Superior temporal gyrus (tissue), 1 donor: ENCODE measurements around the gene IFITM10.

Experiments
- DNase-seq: peaks from one replicate; pipeline ENCODE4 v3.0.0-alpha.2; 2016; ENCODE audit errors: extremely low spot score

Gene IFITM10

DNA sequence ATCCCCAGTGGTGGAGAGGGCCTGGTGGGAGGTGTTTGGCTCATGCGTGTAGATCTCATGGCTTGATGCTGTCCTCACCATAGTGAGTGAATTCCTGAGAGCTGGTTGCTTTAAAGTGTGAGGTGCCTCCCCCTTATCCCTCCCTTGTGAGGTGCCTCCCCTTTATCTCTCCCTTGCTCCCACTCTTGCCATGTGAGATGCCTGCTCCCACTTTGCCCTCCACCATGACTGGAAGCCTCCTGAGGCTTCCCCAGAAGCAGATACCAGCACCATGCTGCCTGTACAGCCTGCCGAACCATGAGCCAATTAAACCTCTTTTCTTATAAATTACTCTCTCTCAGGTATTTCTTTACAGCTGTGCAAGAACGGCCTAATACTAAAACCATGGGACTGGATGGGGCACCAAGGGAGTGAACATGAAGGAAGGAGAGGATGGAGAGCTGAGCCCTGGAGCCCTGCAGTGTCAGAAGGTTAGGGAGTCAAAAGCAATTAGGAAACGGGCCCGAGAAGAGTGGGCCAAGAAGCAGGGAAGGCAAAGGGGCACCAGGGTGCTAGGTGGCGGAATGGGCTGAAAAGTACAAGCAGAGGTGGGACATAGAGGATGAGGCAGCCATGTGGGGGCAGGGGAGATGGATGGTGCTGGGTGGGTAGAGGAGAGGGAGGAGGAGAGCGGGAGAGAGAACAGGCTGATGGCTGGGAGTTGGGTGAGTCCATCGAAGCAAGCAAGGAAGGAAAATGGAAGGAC lies 9.4 kb downstream of the IFITM10 start:
- no peak for DNase-seq

DNA sequence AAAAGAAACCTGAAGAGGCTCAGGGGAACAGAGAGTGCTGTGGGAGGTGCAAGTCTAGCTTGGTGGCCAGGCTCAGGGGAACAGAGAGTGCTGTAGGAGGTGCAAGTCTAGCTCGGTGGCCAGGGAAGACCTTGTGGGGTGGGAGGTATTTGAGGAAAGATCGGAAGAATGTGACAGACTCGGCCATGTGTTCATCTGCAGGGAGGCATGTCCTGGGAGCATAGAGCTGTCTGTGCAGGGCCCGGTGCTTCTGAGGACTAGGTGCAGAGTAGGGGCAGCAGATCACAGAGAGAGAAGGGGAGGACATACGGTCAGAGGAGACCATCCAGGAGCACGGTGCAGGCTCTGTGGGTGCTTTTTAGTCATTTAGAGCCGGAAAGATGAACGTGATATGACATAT lies 10.8 kb downstream of the IFITM10 start:
- DNase-seq, result no peak

DNA sequence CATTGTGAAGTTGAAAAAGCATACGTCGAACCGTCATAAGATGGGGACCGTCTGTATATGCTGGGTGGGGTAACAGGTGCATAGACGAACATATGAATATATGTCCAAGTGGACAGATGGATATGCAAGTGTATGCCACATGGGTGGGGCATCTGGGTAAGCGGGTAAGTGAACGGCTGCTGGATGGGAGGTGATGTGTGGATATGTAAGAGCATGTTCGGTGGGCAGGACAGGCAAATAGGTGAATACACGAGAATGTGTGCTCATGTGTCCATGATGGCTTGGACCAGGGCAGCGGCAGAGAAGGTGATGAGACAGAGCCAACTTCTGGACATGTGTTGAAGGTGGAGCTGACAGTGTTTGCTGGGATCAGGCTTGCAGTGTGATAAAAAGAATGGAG lies 12.0 kb downstream of the IFITM10 start:
- no peak for DNase-seq

DNA sequence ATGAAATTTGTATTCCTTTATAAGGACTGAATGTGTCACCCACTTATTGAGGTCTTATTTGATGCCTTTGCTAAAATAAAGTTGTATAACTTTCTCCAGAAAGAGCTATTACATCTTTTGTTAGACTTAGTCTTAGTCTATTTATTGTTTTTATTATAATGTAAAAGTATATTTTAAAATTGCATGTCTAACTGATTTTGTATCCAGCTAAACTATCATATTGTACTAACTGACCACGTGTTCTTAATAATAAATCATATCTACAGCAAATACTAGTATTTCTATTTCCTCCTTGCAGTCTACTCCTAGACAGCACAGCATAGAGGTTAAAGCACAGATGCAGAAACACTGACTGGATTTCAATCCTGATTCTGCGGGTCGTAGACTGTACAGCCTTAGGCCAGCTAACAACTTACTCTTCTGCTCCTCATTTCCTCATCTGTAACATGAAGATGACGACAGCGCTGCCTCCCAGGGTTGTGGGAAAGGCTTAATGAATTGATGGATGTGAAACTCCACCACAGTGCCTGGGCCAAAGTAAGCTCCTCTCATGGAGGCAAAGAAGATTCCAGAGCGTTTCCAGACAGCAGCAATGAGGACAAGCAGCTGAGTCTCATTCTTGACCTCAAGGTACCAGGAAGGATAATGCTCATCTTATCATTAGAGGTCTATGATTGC lies 13.2 kb downstream of the IFITM10 start:
- DNase-seq, result no peak

DNA sequence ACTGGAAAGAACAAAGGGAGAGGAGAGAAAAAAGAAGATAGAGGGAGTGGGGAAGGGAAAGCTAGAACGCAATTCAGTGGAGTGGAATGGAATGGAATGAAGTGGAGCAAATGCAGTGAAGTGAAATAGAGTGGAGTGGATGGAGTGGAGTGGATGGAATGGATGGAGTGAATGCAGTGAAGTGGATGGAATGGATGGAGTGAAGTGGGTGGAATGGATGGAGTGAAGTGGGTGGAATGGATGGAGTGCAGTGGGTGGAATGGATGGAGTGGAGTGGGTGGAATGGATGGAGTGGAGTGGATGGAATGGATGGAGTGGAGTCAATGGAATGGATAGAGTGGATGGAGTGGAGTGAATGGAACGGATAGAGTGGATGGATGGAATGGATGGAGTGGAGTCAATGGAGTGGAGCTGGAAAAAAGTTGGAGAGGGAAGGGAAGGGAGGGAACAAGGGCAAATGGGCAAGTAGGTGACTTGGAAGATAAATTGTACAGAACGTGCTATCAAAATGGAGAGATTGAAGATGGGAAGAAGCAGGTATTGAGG lies 13.9 kb downstream of the IFITM10 start:
- DNase-seq, result no peak

DNA sequence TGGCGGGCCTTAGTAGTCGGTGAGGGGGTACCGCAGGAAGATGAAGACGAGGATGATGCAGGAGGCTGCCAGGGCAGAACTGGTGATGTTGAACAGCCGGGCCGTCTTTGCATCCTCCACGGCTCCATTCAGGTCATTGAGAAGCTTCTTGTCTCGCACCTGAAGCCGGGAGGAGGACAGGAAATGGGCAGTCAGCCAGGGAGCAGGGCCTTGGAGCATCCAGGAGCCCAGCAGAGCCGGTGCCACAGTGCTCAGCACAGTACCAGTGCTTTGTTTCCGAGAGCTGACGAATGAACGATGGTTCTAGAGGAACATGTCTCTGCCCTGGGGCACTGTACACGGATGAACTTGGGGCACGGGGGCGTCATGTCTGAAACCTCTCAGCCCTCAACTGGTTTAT lies 15.1 kb downstream of the IFITM10 start:
- no peak for DNase-seq

DNA sequence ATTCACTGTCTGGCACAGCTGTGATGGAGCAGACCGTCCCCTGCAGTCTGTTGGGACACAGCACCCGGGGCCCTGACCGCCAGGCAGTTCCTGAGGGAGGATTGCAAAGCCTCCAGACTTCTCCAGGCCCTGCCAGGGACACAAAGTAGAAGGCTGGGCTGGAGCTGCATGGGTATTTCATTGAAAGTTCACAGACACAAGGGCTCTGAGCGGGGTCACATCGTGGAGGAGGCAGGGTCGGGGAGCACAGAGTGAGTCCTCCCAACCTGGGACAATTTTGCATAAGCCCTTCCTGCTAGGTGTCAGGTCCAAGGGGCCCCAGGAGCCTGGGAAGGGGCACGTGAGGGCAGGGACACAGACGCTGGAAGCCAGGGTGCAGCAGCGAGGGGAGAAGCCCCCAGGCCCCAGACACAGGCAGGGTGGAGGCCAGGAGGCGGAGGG lies 15.7 kb downstream of the IFITM10 start:
- no peak for DNase-seq

DNA sequence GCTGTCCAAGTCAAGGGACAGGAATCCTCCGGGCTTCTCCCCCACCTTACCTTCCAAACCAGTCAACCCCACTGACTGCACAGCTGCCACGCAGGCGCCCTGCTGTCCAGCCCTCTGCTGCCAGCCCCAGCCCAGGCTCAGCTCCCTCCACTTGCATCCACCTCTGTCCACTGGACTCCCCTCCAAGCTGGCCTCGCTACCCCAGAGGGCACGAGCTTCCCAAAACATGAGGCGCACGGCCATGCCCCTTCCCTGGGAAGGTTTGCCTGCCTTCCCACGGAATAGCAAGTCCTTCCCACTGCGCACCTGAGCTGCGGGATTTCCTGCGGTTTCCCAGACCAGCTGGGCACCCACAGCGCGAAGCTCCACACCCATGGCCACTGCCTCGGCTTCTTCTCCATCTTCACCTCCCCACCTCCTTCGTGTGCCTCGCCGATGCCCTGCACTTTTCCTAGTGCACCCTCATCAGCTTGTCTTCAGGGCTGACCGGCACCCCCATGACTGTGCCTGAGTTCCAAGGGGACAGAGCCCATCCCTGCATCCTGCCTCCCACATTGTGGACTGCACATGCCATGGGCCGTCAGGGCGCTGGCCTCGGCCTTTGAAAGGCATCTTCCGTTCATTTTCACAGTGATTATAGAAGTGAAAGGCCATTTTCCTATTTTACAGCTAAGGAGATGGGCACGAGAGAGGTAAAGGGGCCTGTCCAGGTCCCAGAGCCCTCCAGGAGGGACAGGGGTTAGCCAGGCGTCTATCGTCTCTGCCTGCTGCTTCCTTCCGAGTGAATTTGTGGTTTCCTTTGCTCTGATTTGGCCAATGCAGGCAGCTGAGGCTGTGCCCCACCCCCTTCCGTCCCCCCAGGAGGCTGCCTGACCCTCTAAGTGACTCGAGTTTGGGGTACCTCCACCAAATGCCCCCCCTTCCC lies 16.4 kb downstream of the IFITM10 start:
- no peak for DNase-seq

DNA sequence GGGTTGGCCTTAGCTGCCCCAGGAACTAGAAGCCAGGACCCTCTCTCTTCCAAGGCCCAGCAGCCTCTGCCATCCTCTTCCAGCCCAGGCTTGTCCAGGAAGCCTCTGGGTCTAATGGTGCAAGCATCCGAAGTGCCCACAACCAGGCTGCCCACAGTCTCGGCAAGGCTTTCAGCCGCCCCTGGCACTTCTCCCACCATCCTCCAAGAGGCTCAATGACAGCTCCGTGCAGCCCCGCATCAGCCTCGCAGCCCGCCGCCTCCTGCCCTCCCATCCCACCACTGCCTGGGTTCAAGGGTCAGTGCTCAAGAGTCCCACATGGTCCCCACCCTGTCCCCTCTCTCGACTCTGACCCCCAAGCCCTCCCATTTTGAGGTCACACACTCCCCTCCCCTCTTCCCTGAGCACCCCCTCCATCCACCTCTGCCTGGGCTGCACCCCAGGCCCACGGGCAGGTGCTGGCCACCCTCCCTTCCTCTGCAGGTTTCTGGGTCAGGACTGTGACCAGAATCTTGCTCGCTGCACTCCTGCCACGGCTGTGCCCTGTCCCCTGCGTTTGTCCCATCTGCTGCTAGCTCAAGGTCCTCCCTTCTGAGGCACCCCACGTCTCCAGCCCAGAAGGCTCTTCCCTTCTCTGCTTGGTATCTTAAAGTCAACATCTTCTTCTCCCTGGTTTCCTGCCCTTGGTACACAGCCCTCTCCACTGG lies 17.2 kb downstream of the IFITM10 start:
- DNase-seq, result no peak

DNA sequence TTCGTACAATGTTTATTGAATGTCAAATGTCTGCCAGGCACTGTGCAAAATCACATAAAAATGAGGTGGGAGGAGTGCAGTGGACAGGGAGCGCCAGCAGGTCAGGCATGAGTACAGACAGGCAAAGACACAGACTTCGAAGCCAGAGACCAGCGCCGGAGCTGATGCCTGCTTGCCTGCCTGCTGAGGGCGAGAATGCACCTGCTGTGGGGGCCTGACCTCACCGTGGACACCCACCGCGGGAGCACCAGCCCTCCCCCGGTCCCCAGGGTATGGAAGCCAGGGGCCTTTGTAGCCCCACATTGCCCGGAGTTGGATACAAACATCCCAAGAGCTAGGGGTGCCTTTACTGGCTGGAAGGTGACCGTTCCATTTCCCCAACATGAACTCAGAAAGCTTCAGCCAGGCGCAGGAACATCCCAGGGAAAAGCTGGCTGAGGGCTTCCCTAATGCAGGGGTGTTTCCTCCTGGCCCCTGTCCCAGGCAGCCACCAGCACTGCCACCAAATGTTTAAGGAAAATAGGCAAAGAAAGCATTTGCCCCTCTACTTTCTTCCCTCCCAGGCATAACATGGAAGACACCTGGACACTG lies 17.9 kb downstream of the IFITM10 start:
- DNase-seq, result no peak

DNA sequence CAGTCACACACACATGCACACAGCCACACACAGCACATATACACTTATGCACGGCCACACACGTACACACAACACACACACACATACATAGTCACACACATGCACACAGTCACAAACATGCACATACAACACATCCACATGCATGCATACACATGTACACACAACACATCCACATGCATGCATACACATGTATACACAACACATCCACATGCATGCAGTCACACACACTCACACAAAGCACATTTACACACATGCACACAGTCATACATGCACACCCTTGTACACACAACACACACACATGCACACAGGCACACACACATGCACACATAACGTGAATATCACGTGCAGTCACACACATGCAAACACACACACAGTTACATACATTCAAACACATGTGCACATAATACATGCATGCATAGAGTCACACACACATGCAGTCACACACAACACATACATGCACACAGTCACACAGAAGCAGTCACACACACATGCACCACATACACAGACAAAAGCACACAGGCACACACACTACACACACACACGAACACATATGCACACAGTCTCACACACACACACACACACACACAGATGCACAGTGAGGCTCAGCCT lies 18.8 kb downstream of the IFITM10 start:
- no peak for DNase-seq

DNA sequence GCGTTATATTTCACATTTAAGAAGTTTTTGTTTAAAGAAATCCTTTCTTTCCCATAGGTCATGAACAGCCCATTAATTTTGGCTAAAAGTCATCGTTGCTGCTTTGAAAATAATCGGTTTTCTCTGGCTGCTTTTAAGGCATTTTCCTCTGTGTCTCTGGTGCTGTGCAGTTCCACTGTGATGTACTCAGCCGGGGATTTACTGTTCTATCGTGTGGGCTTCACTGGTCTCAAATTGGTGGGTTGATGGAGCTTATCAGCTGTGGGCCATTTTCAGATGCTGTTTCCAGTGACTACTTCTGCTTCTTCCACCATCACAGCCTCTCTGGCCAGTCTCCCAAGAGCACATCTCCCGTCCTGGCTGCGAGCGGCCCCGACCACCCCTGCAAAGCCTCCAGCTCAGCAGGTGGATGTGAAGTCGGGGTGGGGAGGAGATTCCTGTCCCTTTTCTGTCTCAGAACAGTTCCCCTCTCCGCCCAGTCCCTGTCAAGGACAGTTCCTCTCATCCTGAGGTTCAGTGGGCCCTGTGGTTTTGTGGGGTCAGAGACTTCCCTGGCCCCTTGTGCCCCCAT lies 20.3 kb downstream of the IFITM10 start:
- DNase-seq, result no peak

DNA sequence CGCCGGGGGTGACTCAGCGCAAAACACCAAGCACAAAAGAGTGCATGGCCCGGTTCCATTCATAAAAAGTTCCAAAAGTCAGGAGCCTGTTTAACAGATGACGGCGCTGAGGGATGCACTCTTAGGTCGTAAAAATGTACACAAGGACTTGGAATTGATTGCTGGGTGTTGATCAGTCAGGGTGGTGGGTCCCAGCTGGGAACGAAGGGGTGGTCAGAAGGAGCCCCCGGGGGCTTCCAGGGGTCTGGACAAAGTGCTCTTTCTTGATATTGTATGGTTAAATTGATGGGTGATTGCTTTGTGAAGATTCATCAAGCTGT lies 20.7 kb downstream of the IFITM10 start:
- no peak for DNase-seq

DNA sequence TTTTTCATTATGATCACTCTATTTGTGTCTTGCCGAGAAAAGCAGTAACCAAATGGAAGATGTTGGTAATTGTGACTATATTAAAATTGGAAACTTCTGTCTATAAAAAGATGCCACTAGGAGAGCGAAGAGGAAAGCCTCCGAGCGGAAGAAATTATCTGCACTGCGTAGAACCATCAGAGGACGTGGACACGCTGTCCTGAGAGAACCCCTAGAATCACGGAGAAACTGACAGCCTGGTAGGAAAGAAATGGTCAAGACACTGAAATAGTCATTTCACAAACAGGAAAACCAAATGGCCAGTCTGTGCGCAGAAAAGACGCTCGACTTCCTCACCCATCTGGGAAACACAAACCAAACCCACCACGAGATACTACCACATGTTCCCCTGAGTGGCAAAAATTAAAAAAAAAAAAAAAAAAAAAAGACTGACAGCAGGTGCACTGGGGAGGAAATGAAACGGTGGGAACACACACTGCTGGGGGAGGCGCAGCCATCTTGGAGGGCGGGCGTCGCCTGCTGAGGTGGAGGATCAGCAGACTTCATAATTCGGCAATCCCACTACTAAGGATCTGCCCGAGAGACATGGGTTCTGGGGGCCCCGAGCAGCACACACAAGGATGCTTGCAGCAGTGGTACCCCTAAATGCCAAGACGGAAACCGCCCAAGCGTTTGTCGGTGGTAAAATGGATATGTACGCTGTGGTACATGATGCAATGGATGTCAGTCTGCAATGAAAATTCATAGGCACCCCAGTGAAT lies 21.3 kb downstream of the IFITM10 start:
- DNase-seq, result no peak

DNA sequence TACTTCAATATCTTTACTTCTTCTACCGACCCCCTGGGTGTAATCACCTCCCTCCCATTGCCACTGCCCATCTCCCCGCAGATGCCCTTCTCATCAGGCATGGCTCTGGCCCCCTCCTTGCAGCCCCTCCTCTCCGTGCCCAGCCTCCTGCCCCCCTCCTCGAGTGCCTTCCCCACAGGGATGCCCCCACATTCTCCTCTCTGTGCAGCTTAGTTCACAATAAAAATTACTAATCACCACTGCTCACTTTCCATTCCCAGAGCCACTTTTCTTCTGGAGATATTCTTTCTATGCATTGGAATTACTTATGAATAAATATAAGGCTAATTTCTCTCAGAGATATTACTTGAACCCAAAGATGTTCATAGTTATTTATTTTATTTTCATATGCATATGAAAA lies 22.1 kb downstream of the IFITM10 start:
- no peak for DNase-seq

DNA sequence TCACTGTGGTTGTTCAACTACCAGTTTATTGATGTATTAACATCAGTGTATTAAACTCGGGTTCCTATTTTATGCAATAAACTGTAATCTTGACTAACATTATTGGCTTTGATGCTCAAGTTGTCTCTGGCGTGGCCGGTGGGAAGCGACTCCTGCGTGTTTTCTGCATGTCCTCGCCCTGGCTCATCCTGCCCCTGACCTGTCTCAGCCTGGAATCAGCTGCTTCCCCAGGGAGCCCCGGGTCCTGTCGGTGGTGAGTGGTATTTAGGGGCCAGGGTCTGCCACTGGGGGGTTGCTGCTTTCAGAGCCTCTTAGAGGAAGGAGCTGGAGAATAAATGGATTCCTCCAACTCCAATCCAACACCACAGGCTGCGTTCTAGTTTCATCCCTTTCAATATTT lies 22.5 kb downstream of the IFITM10 start:
- DNase-seq, result no peak

DNA sequence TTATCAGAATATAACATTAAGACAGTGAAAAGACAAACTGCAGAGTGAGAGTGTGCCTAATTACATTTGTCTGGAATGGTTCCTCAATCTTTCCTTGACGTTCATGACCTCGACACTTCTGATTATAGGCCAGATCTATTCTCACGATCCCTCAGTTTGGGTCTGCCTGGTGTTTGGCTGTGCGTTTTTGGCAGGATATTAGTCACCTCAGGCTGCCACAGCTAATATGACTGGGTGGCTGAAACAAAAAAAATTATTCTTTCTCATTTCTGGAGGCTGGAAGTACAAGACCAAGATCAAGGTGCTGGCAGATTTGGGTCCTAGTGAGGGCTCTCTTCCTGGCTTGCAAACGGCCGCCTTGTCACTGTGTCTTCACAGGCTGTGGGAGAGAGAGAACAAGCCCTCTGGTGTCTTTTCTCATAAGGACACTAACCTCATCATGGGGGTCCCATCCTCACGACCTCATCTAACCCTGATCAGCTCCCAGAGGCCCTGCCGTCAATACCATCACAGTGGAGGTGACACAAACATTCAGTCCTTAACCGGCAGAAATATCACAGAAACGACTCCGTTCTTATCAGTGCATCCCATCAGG lies 23.2 kb downstream of the IFITM10 start:
- DNase-seq, result no peak

DNA sequence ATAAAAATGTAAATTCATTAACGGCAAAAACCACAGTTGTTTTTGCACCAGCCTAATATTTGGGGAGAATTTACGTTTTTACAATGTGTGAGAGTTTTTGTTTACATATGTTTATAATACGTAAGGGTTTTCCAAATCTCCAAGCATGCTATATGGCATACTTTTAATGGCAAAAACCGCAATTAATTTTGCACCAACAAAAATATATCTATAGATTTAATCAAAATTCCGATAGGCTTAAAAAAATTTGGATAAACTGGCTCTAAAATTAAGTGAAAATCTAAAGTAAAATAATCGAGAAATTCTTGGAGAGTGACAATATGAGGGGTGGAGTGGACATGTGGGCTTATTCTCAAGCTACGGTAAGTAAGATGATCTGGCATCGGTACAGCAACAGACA lies 30.6 kb downstream of the IFITM10 start:
- DNase-seq, result no peak

DNA sequence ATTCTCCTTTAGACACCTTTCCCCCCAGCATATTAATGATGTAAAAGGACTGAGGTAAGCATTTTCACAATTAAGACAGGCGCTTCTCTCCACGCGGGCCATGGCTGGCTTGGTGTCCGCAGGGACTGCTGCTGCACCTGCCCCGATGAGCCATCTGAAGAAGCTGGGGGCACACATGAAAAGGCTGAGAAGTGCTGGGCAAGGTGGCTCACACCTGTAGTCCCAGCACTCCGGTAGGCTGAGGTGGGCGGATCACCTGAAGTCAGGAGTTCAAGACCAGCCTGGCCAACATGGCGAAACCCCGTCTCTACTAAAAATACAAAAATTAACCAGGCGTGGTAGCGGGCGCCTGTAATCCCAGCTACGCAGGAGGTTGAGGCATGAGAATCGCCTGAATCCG lies 32.1 kb downstream of the IFITM10 start:
- no peak for DNase-seq
